NCI-H510A treated with DMSO at 0.1 percent for 48 hours (cell line): ENCODE results near the gene TYW1.
"Not testable (repeated sequence)": the region's sequence is repeated elsewhere in the genome, so short reads cannot be mapped to it uniquely, and the experiment has no call there.

Source experiments
- DNase-seq: peaks from one replicate; lab custom pipeline; 2025; lab: John Stamatoyannopoulos, UW

Gene TYW1

GRCh38 chr7:67045496-67045995, 48.9 kb downstream of the TYW1 start:
- DNase-seq: no peak

GRCh38 chr7:67046819-67047218, 50.2 kb downstream of the TYW1 start:
- not testable (repeated sequence) for DNase-seq

GRCh38 chr7:67049908-67050307, 53.3 kb downstream of the TYW1 start:
- not testable (repeated sequence) for DNase-seq

- not testable (repeated sequence) for DNase-seq
Observed at GRCh38 chr7:67052161-67052560, 55.5 kb downstream of the TYW1 start.

- DNase-seq: no peak
Observed at GRCh38 chr7:67056683-67057082, 60.0 kb downstream of the TYW1 start.

GRCh38 chr7:67061321-67061720, 64.7 kb downstream of the TYW1 start:
- not testable (repeated sequence) for DNase-seq

GRCh38 chr7:67062802-67063201, 66.2 kb downstream of the TYW1 start:
- not testable (repeated sequence) for DNase-seq

GRCh38 chr7:67066950-67067622, 70.5 kb downstream of the TYW1 start:
- not testable (repeated sequence) for DNase-seq

- not testable (repeated sequence) for DNase-seq
Observed at GRCh38 chr7:67076120-67076519, 79.5 kb downstream of the TYW1 start.

- DNase-seq: not testable (repeated sequence)
Observed at GRCh38 chr7:67082880-67083279, 86.2 kb downstream of the TYW1 start.

- DNase-seq: not testable (repeated sequence)
Observed at GRCh38 chr7:67089261-67089660, 92.6 kb downstream of the TYW1 start.

GRCh38 chr7:67091053-67091452, 94.4 kb downstream of the TYW1 start:
- DNase-seq: not testable (repeated sequence)

GRCh38 chr7:67098031-67098430, 101.4 kb downstream of the TYW1 start:
- not testable (repeated sequence) for DNase-seq

- not testable (repeated sequence) for DNase-seq
Observed at GRCh38 chr7:67099406-67099805, 102.8 kb downstream of the TYW1 start.

- DNase-seq: not testable (repeated sequence)
Observed at GRCh38 chr7:67100038-67100437, 103.4 kb downstream of the TYW1 start.

- DNase-seq: no peak
Observed at GRCh38 chr7:67100956-67101361, 104.3 kb downstream of the TYW1 start.

- not testable (repeated sequence) for DNase-seq
Observed at GRCh38 chr7:67104937-67105336, 108.3 kb downstream of the TYW1 start.

- DNase-seq: no peak
Observed at GRCh38 chr7:67105377-67105776, 108.7 kb downstream of the TYW1 start.

GRCh38 chr7:67106255-67106654, 109.6 kb downstream of the TYW1 start:
- not testable (repeated sequence) for DNase-seq

GRCh38 chr7:67111342-67111741, 114.7 kb downstream of the TYW1 start:
- not testable (repeated sequence) for DNase-seq

- not testable (repeated sequence) for DNase-seq
Observed at GRCh38 chr7:67114483-67115246, 118.0 kb downstream of the TYW1 start.

- not testable (repeated sequence) for DNase-seq
Observed at GRCh38 chr7:67120491-67120890, 123.9 kb downstream of the TYW1 start.

- DNase-seq: not testable (repeated sequence)
Observed at GRCh38 chr7:67128257-67128656, 131.6 kb downstream of the TYW1 start.
